Thyroid gland (tissue), 4 donors: ENCODE results near the gene CPT1C. TPM values are rescaled to one million over a fixed set of nuclear protein-coding genes. Genes with fewer than 3 reads are reported as not detected.

Source experiments
- DNase-seq, 2 donors: peaks; one replicate each; pipeline ENCODE4 v3.0.0-alpha.2; 2019
- H3K27ac ChIP-seq, 3 donors: fragments of 200-600 bp; sonication (generic); 1 replicate in 2 of 3; 2 replicates in 1 of 3; pipeline ENCODE4 v1.5.1; 2016 to 2019; ENCODE audit warnings: mild to moderate bottlenecking in 1 of 3, moderate library complexity in 1 of 3
- H3K27me3 ChIP-seq: fragments of 200-600 bp; sonication (generic); one replicate; pipeline ENCODE4 v1.5.1; 2019
- H3K36me3 ChIP-seq, 2 donors: fragments of 200-600 bp; sonication (generic); one replicate each; pipeline ENCODE4 v1.5.1; 2016 to 2019
- H3K4me1 ChIP-seq, 2 donors: fragments of 200-600 bp; sonication (generic); one replicate each; pipeline ENCODE4 v1.5.1; 2017 to 2019
- H3K4me3 ChIP-seq, 3 donors: fragments of 200-600 bp; sonication (generic); replicated peaks in 1 of 3; 1 replicate in 2 of 3; 2 replicates in 1 of 3; pipeline ENCODE4 v1.5.1; 2016; ENCODE audit warnings: mild to moderate bottlenecking in 1 of 3
- H3K9me3 ChIP-seq: fragments of 200-600 bp; sonication (generic); one replicate; pipeline ENCODE4 v1.5.1; 2017
- POLR2A ChIP-seq, 2 donors: fragments of 450-650 bp; IDR thresholded peaks; one replicate each; pipeline ENCODE4 v1.6.1; 2017; ENCODE audit warnings: antibody characterized with exemption in 2 of 2, mild to moderate bottlenecking in 2 of 2, moderate library complexity in 1 of 2
- WGBS, 2 donors: methylation state at CpG; one replicate each; pipeline ENCODE4 v1.1.5; 2017; 5-methylcytosine and 5-hydroxymethylcytosine counted together
- intact Hi-C: fragments of 100-400 bp; cut with DNase I; formaldehyde crosslinking; loops from one replicate; pipeline ENCODE4 v1.15.1; 2023
- total RNA-seq, 4 donors: library from RNA; depleted of rRNA; stranded (reverse); fragments of >200 nt; gene quantifications; one replicate each; pipeline ENCODE4 v1.2.3, GENCODE V29; 2016
- TF ChIP-seq, protein P1 (sequence below), 6 experiments: fragments of 200-600 bp in 3 of 6; fragments of 450-650 bp in 3 of 6; sonication (generic) in 3 of 6; IDR thresholded peaks; one replicate each; pipeline ENCODE4 v1.5.1; 2016 to 2019; ENCODE audit warnings: antibody characterized with exemption in 6 of 6, mild to moderate bottlenecking in 2 of 6, inconsistent platforms in 1 of 6, moderate library complexity in 1 of 6

CPT1C gene
- total RNA-seq, 4 donors from 2014 or later = 1.9 to 3.9 (median 2.6) TPM

DNA sequence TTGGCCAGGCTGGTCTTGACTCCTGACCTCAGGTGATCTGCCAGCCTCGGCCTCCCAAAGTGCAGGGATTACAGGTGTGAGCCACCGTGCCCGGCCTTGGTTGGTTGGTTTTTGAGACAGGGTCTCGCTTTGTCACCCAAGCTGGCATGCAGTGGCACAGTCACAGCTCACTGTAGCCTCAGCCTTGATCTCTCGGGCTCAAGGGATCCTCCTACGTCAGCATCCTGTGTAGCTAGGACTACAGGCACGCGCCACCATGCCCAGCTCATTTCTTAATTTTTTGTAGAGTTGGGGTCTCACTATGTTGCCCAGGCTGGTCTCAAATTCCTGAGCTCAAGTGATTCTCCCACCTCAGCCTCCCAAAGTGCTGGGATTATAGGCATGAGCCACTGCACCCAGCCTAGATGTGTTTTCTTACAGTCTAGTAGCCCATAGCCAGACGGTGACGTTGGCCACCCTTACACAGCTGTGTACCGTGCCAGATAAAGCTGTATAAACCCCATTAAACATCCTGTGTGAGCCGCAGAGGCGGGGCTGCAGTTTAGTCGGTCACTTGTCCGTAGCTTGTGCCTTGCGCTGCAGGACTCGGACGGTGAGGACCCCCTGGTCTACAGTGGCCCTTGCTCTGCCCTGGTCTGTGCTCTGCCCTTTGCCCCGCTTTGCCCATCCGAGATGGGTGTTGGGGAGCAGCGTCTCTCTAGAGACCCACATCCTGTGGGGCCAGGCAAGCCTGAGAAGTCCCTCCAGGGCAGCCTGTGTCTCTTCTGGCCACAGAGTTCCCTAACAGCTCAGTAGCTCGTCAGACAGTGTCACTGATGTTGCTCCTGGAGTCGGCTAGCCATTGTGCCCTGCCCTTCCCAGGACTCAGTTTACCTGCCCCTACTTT is 35.1 kb upstream of the CPT1C start:
- no peak overlapping the region for H3K27ac ChIP-seq
- peaks cover 75 to 85% of the 10 kb centered on the region in 2 donors for H3K36me3 ChIP-seq
- H3K9me3 ChIP-seq = no peaks in the 10 kb centered on the region
- 91 to 93% methylated on average over 23 of the region's 23 CpGs for WGBS, 2 donors
- H3K4me1 ChIP-seq = no peaks in the 10 kb centered on the region
- H3K27me3 ChIP-seq = no peaks in the 10 kb centered on the region
- no peak for TF ChIP-seq POLR2A (IDR thresholded peaks at IDR 0.05)
- TF ChIP-seq, protein P1, sequence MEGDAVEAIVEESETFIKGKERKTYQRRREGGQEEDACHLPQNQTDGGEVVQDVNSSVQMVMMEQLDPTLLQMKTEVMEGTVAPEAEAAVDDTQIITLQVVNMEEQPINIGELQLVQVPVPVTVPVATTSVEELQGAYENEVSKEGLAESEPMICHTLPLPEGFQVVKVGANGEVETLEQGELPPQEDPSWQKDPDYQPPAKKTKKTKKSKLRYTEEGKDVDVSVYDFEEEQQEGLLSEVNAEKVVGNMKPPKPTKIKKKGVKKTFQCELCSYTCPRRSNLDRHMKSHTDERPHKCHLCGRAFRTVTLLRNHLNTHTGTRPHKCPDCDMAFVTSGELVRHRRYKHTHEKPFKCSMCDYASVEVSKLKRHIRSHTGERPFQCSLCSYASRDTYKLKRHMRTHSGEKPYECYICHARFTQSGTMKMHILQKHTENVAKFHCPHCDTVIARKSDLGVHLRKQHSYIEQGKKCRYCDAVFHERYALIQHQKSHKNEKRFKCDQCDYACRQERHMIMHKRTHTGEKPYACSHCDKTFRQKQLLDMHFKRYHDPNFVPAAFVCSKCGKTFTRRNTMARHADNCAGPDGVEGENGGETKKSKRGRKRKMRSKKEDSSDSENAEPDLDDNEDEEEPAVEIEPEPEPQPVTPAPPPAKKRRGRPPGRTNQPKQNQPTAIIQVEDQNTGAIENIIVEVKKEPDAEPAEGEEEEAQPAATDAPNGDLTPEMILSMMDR (IDR thresholded peaks at IDR 0.05) = no peak
- DNase-seq = no peak
- H3K4me3 ChIP-seq = no peak overlapping the region
- intact Hi-C loops = no loop called here

DNA sequence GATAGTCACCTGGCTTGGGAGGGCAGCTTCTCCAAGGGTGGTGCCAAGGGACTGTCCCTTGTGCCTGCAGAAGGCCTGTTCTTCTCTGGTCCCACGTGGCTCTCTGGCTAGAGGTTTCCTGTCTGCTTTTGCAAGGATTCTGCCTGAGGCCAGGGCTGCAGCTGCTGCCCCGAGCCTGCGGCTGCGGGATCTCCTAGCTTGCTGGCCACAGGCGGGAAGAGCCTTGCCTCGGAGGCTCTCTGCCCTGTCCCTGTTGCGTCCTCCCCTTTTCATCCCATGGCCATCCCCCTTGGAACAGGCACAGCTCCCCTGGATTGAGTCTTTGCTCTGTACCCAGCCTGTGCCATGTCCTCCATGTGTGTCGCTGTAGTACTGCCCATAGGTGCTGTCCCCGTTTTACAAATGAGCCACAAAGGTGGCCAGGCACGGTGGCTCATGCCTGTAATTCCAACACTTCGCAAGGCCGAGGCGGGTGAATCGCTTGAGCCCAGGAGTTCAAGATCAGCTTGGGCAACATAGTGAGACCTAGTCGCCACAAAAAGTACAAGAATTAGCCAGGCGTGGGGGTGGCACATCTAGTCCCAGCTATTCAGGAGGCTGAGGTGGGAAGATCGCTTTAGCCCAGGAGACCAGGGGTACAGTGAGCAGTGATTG is 34.3 kb upstream of the CPT1C start:
- Histone ChIP-seq H3K36me3 (peaks cover 76 to 86% of the 10 kb centered on the region in 2 donors), H3K4me1 (no peaks in the 10 kb centered on the region), H3K27me3 (no peaks in the 10 kb centered on the region), H3K9me3 (no peaks in the 10 kb centered on the region), H3K4me3 (no peak overlapping the region), H3K27ac (no peak overlapping the region)
- DNase-seq = no peak
- intact Hi-C loops = no loop called here
- WGBS, 2 donors = 95% methylated on average over 16 to 17 of the region's 17 CpGs
- TF ChIP-seq POLR2A (IDR thresholded peaks at IDR 0.05) = no peak
- TF ChIP-seq, protein P1 (IDR thresholded peaks at IDR 0.05) = no peak

DNA sequence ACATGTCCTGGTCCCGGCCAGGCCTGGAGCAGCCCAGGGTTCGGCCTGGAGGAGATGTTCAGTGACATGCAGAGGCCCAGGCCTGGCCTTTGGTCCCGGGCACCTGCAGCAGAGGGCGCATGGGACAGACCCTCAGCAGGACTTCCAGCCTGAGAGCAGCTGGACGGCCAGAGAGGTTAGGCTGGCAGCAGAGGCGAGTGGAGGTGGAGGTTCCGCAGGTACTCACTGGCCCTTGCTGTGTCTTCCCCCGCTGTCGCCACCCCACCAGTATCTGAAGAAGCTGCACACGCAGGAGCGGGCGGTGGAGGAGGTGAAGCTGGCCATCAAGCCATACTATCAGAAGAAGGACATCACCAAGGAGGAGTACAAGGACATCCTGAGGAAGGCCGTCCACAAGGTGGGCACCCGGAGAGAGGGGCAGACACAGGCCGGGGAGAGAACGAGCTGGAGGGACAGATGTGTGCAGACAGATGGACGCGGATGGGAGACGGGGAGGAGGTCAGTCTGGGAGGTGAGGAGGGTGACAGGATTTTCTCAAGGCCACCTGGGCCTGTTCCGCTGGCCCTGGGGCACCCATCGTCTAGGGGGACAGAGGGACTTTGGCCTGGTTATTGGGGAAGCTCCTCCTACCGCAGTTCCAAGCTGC is 33.3 kb upstream of the CPT1C start:
- DNase-seq = no peak
- no peak overlapping the region for H3K27ac ChIP-seq
- H3K9me3 ChIP-seq = no peaks in the 10 kb centered on the region
- H3K4me3 ChIP-seq = no peak overlapping the region
- WGBS, 2 donors = 90 to 91% methylated on average over 19 to 20 of the region's 22 CpGs
- no peaks in the 10 kb centered on the region for H3K27me3 ChIP-seq
- TF ChIP-seq POLR2A (IDR thresholded peaks at IDR 0.05) = no peak
- TF ChIP-seq, protein P1 (IDR thresholded peaks at IDR 0.05) = no peak
- peaks cover 80 to 91% of the 10 kb centered on the region in 2 donors for H3K36me3 ChIP-seq
- intact Hi-C loops = no loop called here
- no peaks in the 10 kb centered on the region for H3K4me1 ChIP-seq

DNA sequence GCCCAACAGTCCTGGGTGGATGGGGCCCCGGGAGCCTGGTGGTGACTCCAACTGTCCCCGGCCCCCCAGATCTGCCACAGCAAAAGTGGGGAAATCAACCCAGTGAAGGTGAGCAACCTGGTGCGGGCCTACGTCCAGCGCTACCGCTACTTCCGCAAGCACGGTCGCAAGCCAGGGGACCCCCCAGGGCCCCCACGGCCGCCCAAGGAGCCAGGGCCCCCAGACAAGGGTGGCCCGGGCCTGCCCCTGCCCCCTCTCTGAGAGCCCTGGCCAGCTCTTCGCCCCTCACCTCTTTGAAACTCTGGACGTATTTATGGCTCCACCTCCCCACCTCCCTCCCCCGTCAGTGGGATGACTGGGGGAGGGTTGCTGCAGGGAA is 32.8 kb upstream of the CPT1C start:
- Histone ChIP-seq H3K27me3 (no peaks in the 10 kb centered on the region), H3K27ac (no peak overlapping the region), H3K9me3 (no peaks in the 10 kb centered on the region), H3K4me1 (no peaks in the 10 kb centered on the region), H3K36me3 (peaks cover 77 to 88% of the 10 kb centered on the region in 2 donors), H3K4me3 (no peak overlapping the region)
- DNase-seq = no peak
- TF ChIP-seq, protein P1 (IDR thresholded peaks at IDR 0.05) = no peak
- TF ChIP-seq POLR2A (IDR thresholded peaks at IDR 0.05) = no peak
- intact Hi-C loops = no loop called here
- WGBS, 2 donors = 90 to 93% methylated on average over 10 to 14 of the region's 15 CpGs
